Natural killer cell (primary cell): ENCODE measurements around the gene SLC22A4. TPM values are rescaled to one million over a fixed set of nuclear protein-coding genes. Genes with fewer than 3 reads are reported as not detected.

Experiments
- ATAC-seq, 3 donors: fragments of 150-1000 bp in 2 of 3; fragments of 200-7000 bp in 1 of 3; cut with Tn5 transposase; 1 replicate in 1 of 3; 2 replicates in 2 of 3; pipeline ENCODE4 v1.10.0; 2021; ENCODE audit warnings: mild to moderate bottlenecking in 2 of 3, moderate library complexity in 2 of 3
- DNase-seq, 2 donors: peaks; one replicate each; pipeline versions ENCODE4 v3.0.0 to v3.0.0-alpha.2; 2013 to 2021; ENCODE audit warnings: mixed read lengths in 1 of 2
- H3K27ac ChIP-seq: one replicate; pipeline ENCODE4 v1.5.1; 2013; ENCODE audit warnings: mild to moderate bottlenecking, low read length
- H3K27me3 ChIP-seq: one replicate; pipeline ENCODE4 v1.6.1; 2013; ENCODE audit warnings: low read length; ENCODE audit not compliant: control insufficient read depth, insufficient read depth
- H3K36me3 ChIP-seq: one replicate; pipeline ENCODE4 v1.6.1; 2013; ENCODE audit warnings: low read length; ENCODE audit not compliant: control insufficient read depth, insufficient read depth
- H3K4me1 ChIP-seq: one replicate; pipeline ENCODE4 v1.6.1; 2013; ENCODE audit warnings: low read length; ENCODE audit not compliant: control insufficient read depth, insufficient read depth
- H3K4me3 ChIP-seq: one replicate; pipeline ENCODE4 v1.5.1; 2013; ENCODE audit warnings: low read length
- H3K9me3 ChIP-seq: one replicate; pipeline ENCODE4 v1.6.1; 2013; ENCODE audit warnings: low read length; ENCODE audit not compliant: control insufficient read depth, insufficient read depth
- H3K27ac Mint-ChIP-seq, 2 donors: one replicate each; pipeline ENCODE4 v1.8.0; 2022; ENCODE audit warnings: mild to moderate bottlenecking in 2 of 2, mixed read lengths in 2 of 2, moderate library complexity in 1 of 2
- H3K27me3 Mint-ChIP-seq, 2 donors: one replicate each; pipeline ENCODE4 v1.8.0; 2022; ENCODE audit warnings: low read depth in 2 of 2, mixed read lengths in 2 of 2
- H3K36me3 Mint-ChIP-seq: one replicate; pipeline ENCODE4 v1.8.0; 2022; ENCODE audit warnings: mixed read lengths
- H3K4me1 Mint-ChIP-seq, 2 donors: one replicate each; pipeline ENCODE4 v1.8.0; 2022; ENCODE audit warnings: mixed read lengths in 2 of 2
- H3K4me3 Mint-ChIP-seq: one replicate; pipeline ENCODE4 v1.8.0; 2022; ENCODE audit warnings: mild to moderate bottlenecking, moderate library complexity, mixed read lengths
- H3K9me3 Mint-ChIP-seq, 2 donors: one replicate each; pipeline ENCODE4 v1.8.0; 2022; ENCODE audit warnings: mixed read lengths in 2 of 2
- CTCF ChIP-seq: fragments of 200-600 bp; IDR thresholded peaks from one replicate; pipeline ENCODE4 v1.8.0; 2022; ENCODE audit warnings: antibody characterized with exemption
- WGBS: methylation state at CpG from one replicate; pipeline ENCODE4 v1.1.7; 2013; ENCODE audit warnings: missing lambda C conversion rate; ENCODE audit not compliant: insufficient coverage; 5-methylcytosine and 5-hydroxymethylcytosine counted together
- intact Hi-C: fragments of 100-400 bp; cut with micrococcal nuclease; formaldehyde crosslinking; loops from one replicate; pipeline ENCODE4 v1.14.2; 2022
- total RNA-seq, 4 donors: library from RNA; stranded (reverse); fragments of 120-200 nt in 1 of 4; gene quantifications; one replicate each; pipeline versions ENCODE4 v1.2.3 to v1.2.4, GENCODE V29; 2013 to 2022

Gene SLC22A4
- total RNA-seq, 3 donors from 2014 or later (not counting 1 experiment from before 2014, with no cell fraction given): 0.14 to 2.3 (median 0.27) TPM

GRCh38 chr5:132264546-132265335 is 29.5 kb upstream of the SLC22A4 start:
- H3K27ac Mint-ChIP-seq: no peak overlapping the region
- DNase-seq (no peak), ATAC-seq (no peak)
- H3K4me3 Mint-ChIP-seq: no peak overlapping the region
- no peaks in the 10 kb centered on the region for H3K36me3 Mint-ChIP-seq
- Histone ChIP-seq H3K36me3 (no peaks in the 10 kb centered on the region), H3K9me3 (no peaks in the 10 kb centered on the region), H3K4me1 (no peaks in the 10 kb centered on the region), H3K4me3 (no peak overlapping the region), H3K27ac (no peak overlapping the region), H3K27me3 (no peaks in the 10 kb centered on the region)
- peaks cover 0 to 9% of the 10 kb centered on the region in 2 donors for H3K27me3 Mint-ChIP-seq
- intact Hi-C loops: no loop called here
- no peak for TF ChIP-seq CTCF
- H3K4me1 Mint-ChIP-seq: peaks cover 0 to 5% of the 10 kb centered on the region in 2 donors
- H3K9me3 Mint-ChIP-seq: no peaks in the 10 kb centered on the region
- 79% methylated on average over 4 of the region's 4 CpGs for WGBS

- H3K36me3 Mint-ChIP-seq: no peaks in the 10 kb centered on the region
- H3K27me3 Mint-ChIP-seq: peaks cover 0 to 5% of the 10 kb centered on the region in 2 donors
- H3K4me3 Mint-ChIP-seq: no peak overlapping the region
Observed at GRCh38 chr5:132265336-132266030, 28.7 kb upstream of the SLC22A4 start.

GRCh38 chr5:132266031-132266835 is 28.0 kb upstream of the SLC22A4 start:
- intact Hi-C loops: no loop called here
- Mint-ChIP-seq H3K27ac (no peak overlapping the region), H3K27me3 (peaks cover 0 to 4% of the 10 kb centered on the region in 2 donors), H3K9me3 (no peaks in the 10 kb centered on the region), H3K4me3 (no peak overlapping the region), H3K4me1 (peaks cover 0 to 4% of the 10 kb centered on the region in 2 donors), H3K36me3 (no peaks in the 10 kb centered on the region)
- 91% methylated on average over 7 of the region's 7 CpGs for WGBS
- Histone ChIP-seq H3K36me3 (no peaks in the 10 kb centered on the region), H3K27ac (no peak overlapping the region), H3K4me1 (no peaks in the 10 kb centered on the region), H3K9me3 (no peaks in the 10 kb centered on the region), H3K27me3 (no peaks in the 10 kb centered on the region), H3K4me3 (no peak overlapping the region)
- no peak for DNase-seq
- no peak for TF ChIP-seq CTCF
- ATAC-seq: no peak

More at GRCh38 chr5:132265336-132266030, 28.7 kb upstream of the SLC22A4 start:
- no peak for DNase-seq
- H3K4me3 ChIP-seq: no peak overlapping the region
- no peak overlapping the region for H3K27ac Mint-ChIP-seq
- no peaks in the 10 kb centered on the region for H3K4me1 ChIP-seq
- no peaks in the 10 kb centered on the region for H3K9me3 ChIP-seq
- no peak for ATAC-seq
- whole genome bisulfite sequencing: 71% methylated on average over 8 of the region's 8 CpGs
- H3K4me1 Mint-ChIP-seq: peaks cover 0 to 2% of the 10 kb centered on the region in 2 donors
- intact Hi-C loops: no loop called here
- no peaks in the 10 kb centered on the region for H3K9me3 Mint-ChIP-seq
- no peaks in the 10 kb centered on the region for H3K27me3 ChIP-seq
- H3K36me3 ChIP-seq: no peaks in the 10 kb centered on the region
- H3K27ac ChIP-seq: no peak overlapping the region
- no peak for TF ChIP-seq CTCF
